ENCODE results near the gene LRG1.

Gene LRG1

GRCh38 chr19:4521170-4521887 is 18.5 kb downstream of the LRG1 start:
- no peak overlapping the region for H3K27ac ChIP-seq (replicated peaks)
- DNase-seq (ENCODE audit: low read depth in 1 of 2, low spot score in 1 of 2): no peak
- no peak overlapping the region for H3K4me3 ChIP-seq (replicated peaks; ENCODE audit: insufficient read depth, low read length)
- no peaks in the 10 kb centered on the region for H3K27me3 ChIP-seq (ENCODE audit: insufficient read depth, poor library complexity, severe bottlenecking)
- TF ChIP-seq REST (IDR thresholded peaks at IDR 0.05; ENCODE audit: insufficient replicate concordance, low read depth) (no peak), GABPA (IDR thresholded peaks at IDR 0.05; ENCODE audit: low read depth) (no peak), SPI1 (IDR thresholded peaks at IDR 0.05; ENCODE audit: borderline replicate concordance, low read depth) (no peak)

- Histone ChIP-seq H3K27me3 (ENCODE audit: insufficient read depth, poor library complexity, severe bottlenecking) (no peaks in the 10 kb centered on the region), H3K4me3 (replicated peaks; ENCODE audit: insufficient read depth, low read length) (no peak overlapping the region), H3K27ac (replicated peaks) (no peak overlapping the region)
- TF ChIP-seq CTCF (IDR thresholded peaks at IDR 0.05; ENCODE audit: insufficient read depth, low read length) (no peak), POLR2AphosphoS5 (IDR thresholded peaks at IDR 0.05; ENCODE audit: low read depth) (no peak), SPI1 (IDR thresholded peaks at IDR 0.05; ENCODE audit: borderline replicate concordance, low read depth) (no peak), GABPA (IDR thresholded peaks at IDR 0.05; ENCODE audit: low read depth) (no peak), REST (IDR thresholded peaks at IDR 0.05; ENCODE audit: insufficient replicate concordance, low read depth) (no peak)
- DNase-seq (ENCODE audit: low read depth in 1 of 2, low spot score in 1 of 2): no peak
Observed at GRCh38 chr19:4519521-4520277, 20.1 kb downstream of the LRG1 start.

GRCh38 chr19:4519172-4519496 is 20.7 kb downstream of the LRG1 start:
- no peaks in the 10 kb centered on the region for H3K27me3 ChIP-seq (ENCODE audit: insufficient read depth, poor library complexity, severe bottlenecking)
- TF ChIP-seq REST (IDR thresholded peaks at IDR 0.05; ENCODE audit: insufficient replicate concordance, low read depth) (no peak), CTCF (IDR thresholded peaks at IDR 0.05; ENCODE audit: insufficient read depth, low read length) (no peak), SPI1 (IDR thresholded peaks at IDR 0.05; ENCODE audit: borderline replicate concordance, low read depth) (no peak)
- no peak for DNase-seq (ENCODE audit: low read depth in 1 of 2, low spot score in 1 of 2)
- H3K27ac ChIP-seq (replicated peaks): no peak overlapping the region
- H3K4me3 ChIP-seq (replicated peaks; ENCODE audit: insufficient read depth, low read length): no peak overlapping the region
